HG03460 (cell line): Measurements from ENCODE around the gene NDOR1.
A peak's percentile ranks its signal among the peaks of the same experiment; 100 is the strongest.
"Not testable (repeated sequence)": the region's sequence is repeated elsewhere in the genome, so short reads cannot be mapped to it uniquely, and the experiment has no call there.

Experiments used
- ATAC-seq: cut with Tn5 transposase; IDR thresholded peaks from one replicate; pipeline ENCODE4 v1.9.1; 2021; ENCODE audit not compliant: unreplicated experiment

Gene NDOR1

GRCh38 chr9:137242269-137243203 lies 37.0 kb downstream of the NDOR1 start:
- no peak for ATAC-seq

- ATAC-seq, result not testable (repeated sequence)
Observed at GRCh38 chr9:137243266-137243625, 37.7 kb downstream of the NDOR1 start.

- no peak for ATAC-seq
Observed at GRCh38 chr9:137243626-137244485, 38.4 kb downstream of the NDOR1 start.

GRCh38 chr9:137244486-137245449 lies 39.3 kb downstream of the NDOR1 start:
- ATAC-seq, result no peak

- no peak for ATAC-seq
Observed at GRCh38 chr9:137245450-137246421, 40.2 kb downstream of the NDOR1 start.

GRCh38 chr9:137247135-137247915 lies 41.8 kb downstream of the NDOR1 start:
- ATAC-seq, result no peak

GRCh38 chr9:137247916-137248175 lies 42.3 kb downstream of the NDOR1 start:
- no peak for ATAC-seq

- no peak for ATAC-seq
Observed at GRCh38 chr9:137250329-137251193, 45.1 kb downstream of the NDOR1 start.

GRCh38 chr9:137251194-137251461 lies 45.6 kb downstream of the NDOR1 start, which contains the start of gene STPG3:
Gene STPG3, plus strand, starts transcription at chr9:137251286. Its CDS starts 1 bp downstream, at chr9:137251287.
- no peak for ATAC-seq

- no peak for ATAC-seq
Observed at GRCh38 chr9:137251490-137252268, 46.2 kb downstream of the NDOR1 start.

GRCh38 chr9:137252555-137253506 lies 47.3 kb downstream of the NDOR1 start:
- no peak for ATAC-seq

- no peak for ATAC-seq
Observed at GRCh38 chr9:137253717-137254623, 48.5 kb downstream of the NDOR1 start.

GRCh38 chr9:137254624-137255447 lies 49.3 kb downstream of the NDOR1 start, which contains the start of gene NELFB:
Gene NELFB, plus strand, starts transcription at chr9:137255327.
- peak; percentile 69 for ATAC-seq

GRCh38 chr9:137255448-137256114 lies 50.1 kb downstream of the NDOR1 start:
- no peak for ATAC-seq
